ENCODE results near the gene NPLOC4. TPM values are rescaled to one million over a fixed set of nuclear protein-coding genes. Genes with fewer than 3 reads are reported as not detected.

NPLOC4 gene
- total RNA-seq, 1 donor from 2014 or later, result 81.1 TPM

GRCh38 chr17:81543339-81543675, 93.6 kb downstream of the NPLOC4 start:
- ATAC-seq (ENCODE audit: poor library complexity) (peak; percentile 85), DNase-seq (peak; percentile 65)
- intact Hi-C loops (cut with DNase I), result no loop called here

GRCh38 chr17:81542431-81543338, 94.2 kb downstream of the NPLOC4 start:
- intact Hi-C loops (cut with DNase I), result no loop called here
- no peak for ATAC-seq (ENCODE audit: poor library complexity)

GRCh38 chr17:81541123-81541522, 95.8 kb downstream of the NPLOC4 start:
- DNase-seq (no peak), ATAC-seq (ENCODE audit: poor library complexity) (no peak)
- intact Hi-C loops (cut with DNase I), result no loop called here

More at GRCh38 chr17:81542431-81543338, 94.2 kb downstream of the NPLOC4 start:
- DNase-seq, result no peak

GRCh38 chr17:81540676-81541027, 96.3 kb downstream of the NPLOC4 start:
- intact Hi-C loops (cut with DNase I), result no loop called here
- ATAC-seq (ENCODE audit: poor library complexity) (no peak), DNase-seq (no peak)

GRCh38 chr17:81539961-81540675, 96.8 kb downstream of the NPLOC4 start:
- DNase-seq (no peak), ATAC-seq (ENCODE audit: poor library complexity) (no peak)
- intact Hi-C loops (cut with DNase I), result no loop called here

- ATAC-seq (ENCODE audit: poor library complexity) (no peak), DNase-seq (no peak)
- intact Hi-C loops (cut with DNase I), result no loop called here
These were observed 97.4 kb downstream of the NPLOC4 start for GRCh38 chr17:81539571-81539900.

GRCh38 chr17:81538651-81539570, 98.0 kb downstream of the NPLOC4 start:
- intact Hi-C loops (cut with DNase I), result no loop called here
- ATAC-seq (ENCODE audit: poor library complexity), result no peak
- DNase-seq, result no peak

- ATAC-seq (ENCODE audit: poor library complexity) (no peak), DNase-seq (no peak)
- intact Hi-C loops (cut with DNase I), result no loop called here
These were observed 98.9 kb downstream of the NPLOC4 start for GRCh38 chr17:81537856-81538555.

- ATAC-seq (ENCODE audit: poor library complexity) (peak; percentile 54), DNase-seq (no peak)
- intact Hi-C loops (cut with DNase I), result no loop called here
These were observed 99.5 kb downstream of the NPLOC4 start for GRCh38 chr17:81537343-81537855.

- DNase-seq, result no peak
- ATAC-seq (ENCODE audit: poor library complexity), result peak; percentile 18
- intact Hi-C loops (cut with DNase I), result no loop called here
These were observed 100.3 kb downstream of the NPLOC4 start for GRCh38 chr17:81536299-81537290.

- ATAC-seq (ENCODE audit: poor library complexity) (no peak), DNase-seq (no peak)
- intact Hi-C loops (cut with DNase I), result no loop called here
These were observed 101.2 kb downstream of the NPLOC4 start for GRCh38 chr17:81535480-81536298.

- intact Hi-C loops (cut with DNase I), result no loop called here
- no peak for ATAC-seq (ENCODE audit: poor library complexity)
- no peak for DNase-seq
These were observed 101.9 kb downstream of the NPLOC4 start for GRCh38 chr17:81535007-81535328.

- intact Hi-C loops (cut with DNase I), result no loop called here
- no peak for ATAC-seq (ENCODE audit: poor library complexity)
- no peak for DNase-seq
These were observed 102.5 kb downstream of the NPLOC4 start for GRCh38 chr17:81534157-81535006.

- ATAC-seq (ENCODE audit: poor library complexity), result no peak
- DNase-seq, result no peak
- intact Hi-C loops (cut with DNase I), result no loop called here
These were observed 103.4 kb downstream of the NPLOC4 start for GRCh38 chr17:81533339-81534141.

Measured in Right ventricle myocardium superior (tissue), 1 donor.